NB4 (cell line): ENCODE results near the gene SIVA1.

ENCODE experiments used
- MYC ChIP-seq: IDR thresholded peaks from 2 replicates; pipeline ENCODE4 v1.6.1; 2011; ENCODE audit warnings: low read depth, low read length
- TF ChIP-seq, protein P1 (sequence below): IDR thresholded peaks from one replicate; pipeline ENCODE4 v1.5.1; 2012; ENCODE audit warnings: low read depth, low read length

DNA sequence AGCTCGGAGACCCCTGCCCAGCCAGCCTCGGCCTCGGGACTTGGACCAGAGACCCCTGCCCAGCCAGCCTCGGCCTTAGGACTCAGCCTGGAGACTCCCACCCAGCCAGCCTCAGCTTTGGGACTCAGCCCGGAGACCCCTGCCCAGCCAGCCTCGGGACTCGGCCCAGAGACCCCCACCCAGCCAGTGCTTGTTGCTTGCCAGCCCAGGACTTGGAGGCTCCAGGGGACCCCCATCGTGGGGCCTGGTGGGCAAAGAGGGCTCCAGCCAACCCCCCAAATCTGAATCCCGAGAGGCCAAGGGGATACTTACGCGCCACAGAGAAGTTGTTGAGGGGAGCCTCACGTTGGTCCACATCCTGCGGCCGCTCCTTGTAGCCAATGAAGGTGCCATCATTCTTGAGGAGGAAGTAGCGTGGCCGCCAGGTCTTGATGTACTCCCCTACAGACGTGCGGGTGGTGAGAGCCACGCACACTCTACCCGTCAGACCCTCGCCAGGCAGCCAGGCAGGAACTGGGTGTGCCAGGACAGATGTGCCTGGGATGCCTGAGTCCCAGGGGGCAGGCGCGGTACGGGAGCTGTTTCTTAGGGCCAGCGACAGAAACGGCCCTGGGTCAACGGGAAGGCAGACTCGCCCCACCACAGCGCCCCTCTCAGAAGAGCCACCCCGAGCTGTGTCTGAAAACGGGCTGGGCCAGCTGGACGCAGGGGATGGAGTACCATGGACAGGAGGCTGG, 27.0 kb downstream of the SIVA1 start:
- TF ChIP-seq, protein P1, sequence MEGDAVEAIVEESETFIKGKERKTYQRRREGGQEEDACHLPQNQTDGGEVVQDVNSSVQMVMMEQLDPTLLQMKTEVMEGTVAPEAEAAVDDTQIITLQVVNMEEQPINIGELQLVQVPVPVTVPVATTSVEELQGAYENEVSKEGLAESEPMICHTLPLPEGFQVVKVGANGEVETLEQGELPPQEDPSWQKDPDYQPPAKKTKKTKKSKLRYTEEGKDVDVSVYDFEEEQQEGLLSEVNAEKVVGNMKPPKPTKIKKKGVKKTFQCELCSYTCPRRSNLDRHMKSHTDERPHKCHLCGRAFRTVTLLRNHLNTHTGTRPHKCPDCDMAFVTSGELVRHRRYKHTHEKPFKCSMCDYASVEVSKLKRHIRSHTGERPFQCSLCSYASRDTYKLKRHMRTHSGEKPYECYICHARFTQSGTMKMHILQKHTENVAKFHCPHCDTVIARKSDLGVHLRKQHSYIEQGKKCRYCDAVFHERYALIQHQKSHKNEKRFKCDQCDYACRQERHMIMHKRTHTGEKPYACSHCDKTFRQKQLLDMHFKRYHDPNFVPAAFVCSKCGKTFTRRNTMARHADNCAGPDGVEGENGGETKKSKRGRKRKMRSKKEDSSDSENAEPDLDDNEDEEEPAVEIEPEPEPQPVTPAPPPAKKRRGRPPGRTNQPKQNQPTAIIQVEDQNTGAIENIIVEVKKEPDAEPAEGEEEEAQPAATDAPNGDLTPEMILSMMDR = no peak
- TF ChIP-seq MYC = no peak
